HEK293 (cell line): ENCODE results near the gene NTRK3.

Experiments
- CTCF ChIA-PET: fragments of 350-600 bp; formaldehyde crosslinking; extraction: SDS; loops from one replicate; lab custom pipeline; 2021; ENCODE audit warnings: antibody characterized with exemption; lab: Yijun Ruan, JAX
- POLR2A ChIA-PET: fragments of 300-600 bp; formaldehyde crosslinking; extraction: SDS; loops from one replicate; lab custom pipeline; 2020; ENCODE audit warnings: antibody characterized with exemption, inconsistent platforms; lab: Yijun Ruan, JAX
- H3K27ac ChIP-seq: fragments of 200-500 bp; sonication (Bioruptor generic); 2 replicates; pipeline ENCODE4 v1.5.1; 2014; ENCODE audit warnings: low read depth, low read length, control low read depth, inconsistent platforms; ENCODE audit errors: extremely low read depth
- H3K36me3 ChIP-seq, 2 experiments: fragments of 200-500 bp in 1 of 2; sonication (Bioruptor generic) in 1 of 2; 1 replicate in 1 of 2; 2 replicates in 1 of 2; pipeline ENCODE4 v1.5.1; 2014 to 2017; ENCODE audit warnings: inconsistent platforms in 2 of 2, low read length in 2 of 2; ENCODE audit not compliant: control insufficient read depth in 2 of 2, insufficient read depth in 1 of 2
- H3K4me1 ChIP-seq: fragments of 200-500 bp; sonication (Bioruptor generic); 2 replicates; pipeline ENCODE4 v1.5.1; 2014; ENCODE audit warnings: mild to moderate bottlenecking, low read length, inconsistent platforms; ENCODE audit not compliant: control insufficient read depth, insufficient read depth
- H3K4me3 ChIP-seq: 2 replicates; pipeline ENCODE4 v1.5.1; 2011; ENCODE audit warnings: low read depth, mild to moderate bottlenecking, control low read depth, low read length, moderate library complexity
- H3K9me3 ChIP-seq: fragments of 200-500 bp; sonication (Bioruptor generic); 2 replicates; pipeline ENCODE4 v1.5.1; 2014; ENCODE audit warnings: low read depth, low read length, inconsistent platforms; ENCODE audit not compliant: control insufficient read depth, insufficient read depth
- ATF2 ChIP-seq: fragments of 450-650 bp; formaldehyde crosslinking; IDR thresholded peaks from 2 replicates; pipeline ENCODE4 v1.5.1; 2016; ENCODE audit warnings: missing biosample characterization, missing genetic modification characterization, low read depth
- FEZF1 ChIP-seq: fragments of 450-650 bp; formaldehyde crosslinking; IDR thresholded peaks from 2 replicates; pipeline ENCODE4 v1.5.1; 2016; ENCODE audit warnings: missing biosample characterization, missing genetic modification characterization
- GLIS2 ChIP-seq: fragments of 450-650 bp; formaldehyde crosslinking; IDR thresholded peaks from 2 replicates; pipeline ENCODE4 v1.5.1; 2016; ENCODE audit warnings: missing biosample characterization, missing genetic modification characterization
- KLF1 ChIP-seq: fragments of 450-650 bp; formaldehyde crosslinking; IDR thresholded peaks from 2 replicates; pipeline ENCODE4 v1.5.1; 2016; ENCODE audit warnings: missing biosample characterization, missing genetic modification characterization
- OSR2 ChIP-seq: fragments of 450-650 bp; formaldehyde crosslinking; IDR thresholded peaks from 2 replicates; pipeline ENCODE4 v1.5.1; 2016; ENCODE audit warnings: missing biosample characterization, missing genetic modification characterization
- RBAK ChIP-seq: fragments of 450-650 bp; formaldehyde crosslinking; IDR thresholded peaks from 2 replicates; pipeline ENCODE4 v1.5.1; 2016; ENCODE audit warnings: missing biosample characterization, missing genetic modification characterization
- SP3 ChIP-seq: fragments of 450-650 bp; formaldehyde crosslinking; IDR thresholded peaks from 2 replicates; pipeline ENCODE4 v1.5.1; 2016; ENCODE audit warnings: missing biosample characterization, missing genetic modification characterization
- TSHZ1 ChIP-seq: fragments of 450-650 bp; formaldehyde crosslinking; IDR thresholded peaks from 2 replicates; pipeline ENCODE4 v1.5.1; 2016; ENCODE audit warnings: missing biosample characterization, missing genetic modification characterization, borderline replicate concordance
- ZBTB21 ChIP-seq: fragments of 450-650 bp; formaldehyde crosslinking; IDR thresholded peaks from 2 replicates; pipeline ENCODE4 v1.5.1; 2017; ENCODE audit warnings: missing biosample characterization, missing genetic modification characterization
- ZNF157 ChIP-seq: fragments of 450-650 bp; formaldehyde crosslinking; IDR thresholded peaks from 2 replicates; pipeline ENCODE4 v1.5.1; 2016; ENCODE audit warnings: missing biosample characterization, missing genetic modification characterization
- ZNF184 ChIP-seq: fragments of 450-650 bp; IDR thresholded peaks from 2 replicates; pipeline ENCODE4 v1.5.1; 2018; ENCODE audit warnings: missing biosample characterization, mild to moderate bottlenecking, missing genetic modification characterization
- ZNF24 ChIP-seq: fragments of 450-650 bp; formaldehyde crosslinking; IDR thresholded peaks from 2 replicates; pipeline ENCODE4 v1.5.1; 2016; ENCODE audit warnings: missing biosample characterization, missing genetic modification characterization
- ZNF26 ChIP-seq: fragments of 450-650 bp; formaldehyde crosslinking; IDR thresholded peaks from 2 replicates; pipeline ENCODE4 v1.5.1; 2016; ENCODE audit warnings: missing biosample characterization, missing genetic modification characterization
- ZNF274 ChIP-seq, 2 experiments: fragments of 200-500 bp in 1 of 2; fragments of 450-650 bp in 1 of 2; sonication (Bioruptor generic) in 1 of 2; formaldehyde crosslinking in 1 of 2; IDR thresholded peaks; 2 replicates each; pipeline versions ENCODE4 v1.5.1 to v1.6.1; 2014 to 2016; ENCODE audit warnings: borderline replicate concordance in 1 of 2, inconsistent platforms in 1 of 2, low read length in 1 of 2, missing biosample characterization in 1 of 2, missing genetic modification characterization in 1 of 2
- ZNF302 ChIP-seq: fragments of 450-650 bp; formaldehyde crosslinking; IDR thresholded peaks from 2 replicates; pipeline ENCODE4 v1.5.1; 2016; ENCODE audit warnings: missing biosample characterization, missing genetic modification characterization, low read depth
- ZNF350 ChIP-seq: fragments of 450-650 bp; formaldehyde crosslinking; IDR thresholded peaks from 2 replicates; pipeline ENCODE4 v1.5.0; 2017; ENCODE audit warnings: missing biosample characterization, mild to moderate bottlenecking, missing genetic modification characterization
- ZNF37A ChIP-seq: fragments of 450-650 bp; IDR thresholded peaks from 2 replicates; pipeline ENCODE4 v1.5.1; 2018; ENCODE audit warnings: missing biosample characterization, missing genetic modification characterization
- ZNF404 ChIP-seq: fragments of 450-650 bp; formaldehyde crosslinking; IDR thresholded peaks from 2 replicates; pipeline ENCODE4 v1.5.1; 2017; ENCODE audit warnings: missing biosample characterization, missing genetic modification characterization
- ZNF433 ChIP-seq: fragments of 450-650 bp; formaldehyde crosslinking; IDR thresholded peaks from 2 replicates; pipeline ENCODE4 v1.5.1; 2016; ENCODE audit warnings: missing biosample characterization, missing genetic modification characterization, low read depth
- ZNF449 ChIP-seq: fragments of 450-650 bp; formaldehyde crosslinking; IDR thresholded peaks from 2 replicates; pipeline ENCODE4 v1.5.1; 2017; ENCODE audit warnings: missing biosample characterization, mild to moderate bottlenecking, missing genetic modification characterization, moderate library complexity
- ZNF529 ChIP-seq: fragments of 450-650 bp; formaldehyde crosslinking; IDR thresholded peaks from 2 replicates; pipeline ENCODE4 v1.5.1; 2017; ENCODE audit warnings: missing genetic modification characterization, missing biosample characterization; ENCODE audit not compliant: insufficient replicate concordance
- ZNF558 ChIP-seq: fragments of 450-650 bp; formaldehyde crosslinking; IDR thresholded peaks from 2 replicates; pipeline ENCODE4 v1.5.1; 2016; ENCODE audit warnings: missing biosample characterization, missing genetic modification characterization
- ZNF561 ChIP-seq: fragments of 450-650 bp; IDR thresholded peaks from 2 replicates; pipeline ENCODE4 v1.5.1; 2018; ENCODE audit warnings: missing biosample characterization, missing genetic modification characterization, borderline replicate concordance
- ZNF600 ChIP-seq: fragments of 450-650 bp; formaldehyde crosslinking; IDR thresholded peaks from 2 replicates; pipeline ENCODE4 v1.5.1; 2016; ENCODE audit warnings: missing biosample characterization, missing genetic modification characterization
- ZNF621 ChIP-seq: fragments of 450-650 bp; formaldehyde crosslinking; IDR thresholded peaks from 2 replicates; pipeline ENCODE4 v1.5.1; 2017; ENCODE audit warnings: missing biosample characterization, missing genetic modification characterization
- ZNF624 ChIP-seq: fragments of 450-650 bp; formaldehyde crosslinking; IDR thresholded peaks from 2 replicates; pipeline ENCODE4 v1.5.1; 2017; ENCODE audit warnings: missing biosample characterization, missing genetic modification characterization
- ZNF629 ChIP-seq: fragments of 450-650 bp; formaldehyde crosslinking; IDR thresholded peaks from 2 replicates; pipeline ENCODE4 v1.5.1; 2017; ENCODE audit warnings: missing biosample characterization, missing genetic modification characterization
- ZNF707 ChIP-seq: fragments of 450-650 bp; formaldehyde crosslinking; IDR thresholded peaks from 2 replicates; pipeline ENCODE4 v1.5.1; 2016; ENCODE audit warnings: missing biosample characterization, missing genetic modification characterization
- ZNF768 ChIP-seq: fragments of 450-650 bp; formaldehyde crosslinking; IDR thresholded peaks from 2 replicates; pipeline ENCODE4 v1.5.1; 2018; ENCODE audit warnings: missing biosample characterization, mild to moderate bottlenecking, missing genetic modification characterization

The NTRK3 gene

GRCh38 chr15:87935583-87935982 lies 321.0 kb downstream of the NTRK3 start (continued):
- TF ChIP-seq ZNF26 (tag by site-specific recombination): no peak

- CTCF ChIA-PET: interaction anchor here (0.6 to 0.7 kb wide), 2 partner anchors 19 to 226 kb away, joined by 3 read pairs; no protein-coding TSS in a partner anchor
- Histone ChIP-seq H3K4me3 (no peak overlapping the region), H3K36me3 (no peaks in the 10 kb centered on the region), H3K27ac (no peak overlapping the region), H3K4me1 (no peaks in the 10 kb centered on the region), H3K9me3 (no peaks in the 10 kb centered on the region)
- POLR2A ChIA-PET: no interaction called here
- TF ChIP-seq ZNF350: no peak
- no peak for TF ChIP-seq ZBTB21
- TF ChIP-seq ZNF707 (tag by site-specific recombination): no peak
- TF ChIP-seq ZNF37A (tag by site-specific recombination): no peak
- no peak for TF ChIP-seq ZNF157 (tag by site-specific recombination)
- TF ChIP-seq ZNF449 (tag by site-specific recombination): no peak
- no peak for TF ChIP-seq ZNF600
- no peak for TF ChIP-seq ZNF24
- no peak for TF ChIP-seq ZNF274 (IDR thresholded peaks at IDR 0.05; ENCODE audit: low read length)
- no peak for TF ChIP-seq ZNF274 (tag by site-specific recombination; IDR thresholded peaks at IDR 0.05; ENCODE audit: borderline replicate concordance)
- TF ChIP-seq ZNF561 (tag by site-specific recombination): no peak
- TF ChIP-seq ZNF302 (tag by site-specific recombination): no peak
- TF ChIP-seq ZNF629 (tag by site-specific recombination): no peak
- no peak for TF ChIP-seq ZNF768
- TF ChIP-seq TSHZ1: no peak
- no peak for TF ChIP-seq ZNF621 (tag by site-specific recombination)
- TF ChIP-seq OSR2 (tag by site-specific recombination): no peak
- TF ChIP-seq FEZF1 (tag by site-specific recombination): no peak
Measured at GRCh38 chr15:87931584-87931983, 325.0 kb downstream of the NTRK3 start.

GRCh38 chr15:87930457-87930856 lies 326.1 kb downstream of the NTRK3 start:
- Histone ChIP-seq H3K36me3 (no peaks in the 10 kb centered on the region), H3K4me3 (no peak overlapping the region), H3K27ac (no peak overlapping the region), H3K9me3 (no peaks in the 10 kb centered on the region), H3K4me1 (no peaks in the 10 kb centered on the region)
- POLR2A ChIA-PET: no interaction called here
- CTCF ChIA-PET: no interaction called here
- no peak for TF ChIP-seq GLIS2 (tag by site-specific recombination)
- TF ChIP-seq ZNF624: no peak
- TF ChIP-seq ZNF404: no peak
- TF ChIP-seq SP3 (tag by site-specific recombination): no peak
- TF ChIP-seq ZNF37A (tag by site-specific recombination): no peak
- no peak for TF ChIP-seq ZNF433
- no peak for TF ChIP-seq ZNF184 (tag by site-specific recombination)
- no peak for TF ChIP-seq KLF1
- no peak for TF ChIP-seq RBAK (tag by site-specific recombination)
- TF ChIP-seq ZNF529 (tag by site-specific recombination): no peak
- TF ChIP-seq ATF2: no peak
- no peak for TF ChIP-seq ZNF558 (tag by site-specific recombination)
